GM13977 (cell line): ENCODE measurements around the gene MBD1.
"Not testable (repeated sequence)": the region's sequence is repeated elsewhere in the genome, so short reads cannot be mapped to it uniquely, and the experiment has no call there.

Experiments used
- DNase-seq: peaks from one replicate; pipeline ENCODE4 v3.0.0; 2012; ENCODE audit warnings: low spot score
- CTCF ChIP-seq: IDR thresholded peaks from 2 replicates; pipeline ENCODE4 v1.5.1; 2012; ENCODE audit warnings: mild to moderate bottlenecking, control low read depth; ENCODE audit not compliant: insufficient read depth; ENCODE audit errors: extremely low read depth, missing control alignments
- in situ Hi-C: fragments of 300-500 bp; cut with MboI; formaldehyde crosslinking; loops from one replicate; pipeline ENCODE4 v1.12.0; 2022; ENCODE audit warnings: low sequenced_read_pairs, low pct_unique_long_range_greater_than_20kb, mixed read lengths, inconsistent platforms; ENCODE audit not compliant: unreplicated experiment

Gene MBD1

GRCh38 chr18:50293039-50293438, 11.7 kb upstream of the MBD1 start:
- no peak for TF ChIP-seq CTCF
- no peak for DNase-seq
- in situ Hi-C loops = no loop called here

GRCh38 chr18:50289108-50289443, 7.8 kb upstream of the MBD1 start:
- in situ Hi-C loops = loop anchor here (10.0 kb wide), 1 partner anchor 66 kb away; no protein-coding TSS in a partner anchor
- no peak for TF ChIP-seq CTCF
- no peak for DNase-seq

GRCh38 chr18:50288348-50289107, 7.2 kb upstream of the MBD1 start:
- DNase-seq = not testable (repeated sequence)
- in situ Hi-C loops = loop anchor here (10.0 kb wide), 1 partner anchor 66 kb away; no protein-coding TSS in a partner anchor

GRCh38 chr18:50287441-50288347, 6.4 kb upstream of the MBD1 start, which contains the start of gene CXXC1:
CXXC1 (minus strand) TSS chr18:50287692; CDS start chr18:50287589, 103 bp downstream.
- DNase-seq = peak; percentile 93
- peak; percentile 49 for TF ChIP-seq CTCF
- in situ Hi-C loops = loop anchor here (10.0 kb wide), 1 partner anchor 67 kb away; no protein-coding TSS in a partner anchor

GRCh38 chr18:50287028-50287440, 5.7 kb upstream of the MBD1 start:
- in situ Hi-C loops = loop anchor here (10.0 kb wide), 1 partner anchor 68 kb away; no protein-coding TSS in a partner anchor
- no peak for DNase-seq
- TF ChIP-seq CTCF = no peak

GRCh38 chr18:50286391-50287027, 5.2 kb upstream of the MBD1 start:
- in situ Hi-C loops = loop anchor here (10.0 kb wide), 1 partner anchor 68 kb away; no protein-coding TSS in a partner anchor
- DNase-seq = no peak
- no peak for TF ChIP-seq CTCF
